A673 (cell line): ENCODE data around the gene GINS1. TPM values are rescaled to one million over a fixed set of nuclear protein-coding genes. Genes with fewer than 3 reads are reported as not detected.

Experiments used
- BruUV-seq: library from RNA; stranded (reverse); fragments of 400-500 nt; replicated peaks from 2 replicates; lab custom pipeline; 2021; lab: Mats Ljungman, UMichigan
- CTCF ChIA-PET: fragments of 300-600 bp; sonication (Branson Sonifier 250); formaldehyde crosslinking; loops from one replicate; lab custom pipeline; 2022; ENCODE audit warnings: antibody characterized with exemption; lab: Charles Lee
- POLR2A ChIA-PET: fragments of 300-600 bp; sonication (Branson Sonifier 250); formaldehyde crosslinking; loops from one replicate; lab custom pipeline; 2022; ENCODE audit warnings: antibody characterized with exemption; ENCODE audit not compliant: low non-redundant PET; lab: Charles Lee
- DNase-seq: peaks from one replicate; pipeline ENCODE4 v3.0.0-alpha.2; 2015; ENCODE audit warnings: low spot score
- H3K27ac ChIP-seq: fragments of 200-600 bp; sonication (generic); 2 replicates; pipeline ENCODE4 v1.5.1; 2016; ENCODE audit warnings: mixed run types, low read depth, mild to moderate bottlenecking, mixed read lengths, antibody characterized with exemption, low read length; ENCODE audit not compliant: poor library complexity, severe bottlenecking
- H3K27me3 ChIP-seq: fragments of 200-600 bp; sonication (generic); replicated peaks from 2 replicates; pipeline ENCODE4 v1.6.1; 2017; ENCODE audit warnings: mixed run types, low read depth, mild to moderate bottlenecking, mixed read lengths, antibody characterized with exemption, low read length; ENCODE audit not compliant: insufficient read depth, poor library complexity
- H3K36me3 ChIP-seq: fragments of 200-600 bp; sonication (generic); 2 replicates; pipeline ENCODE4 v1.6.1; 2016; ENCODE audit warnings: mixed run types, mild to moderate bottlenecking, mixed read lengths, antibody characterized with exemption, low read length; ENCODE audit not compliant: insufficient read depth, poor library complexity, severe bottlenecking
- H3K4me1 ChIP-seq: fragments of 200-600 bp; sonication (generic); 2 replicates; pipeline ENCODE4 v1.6.1; 2017; ENCODE audit warnings: mixed run types, mild to moderate bottlenecking, mixed read lengths, antibody characterized with exemption, low read length; ENCODE audit not compliant: insufficient read depth, poor library complexity, severe bottlenecking
- H3K4me3 ChIP-seq: fragments of 200-600 bp; sonication (generic); 2 replicates; pipeline ENCODE4 v1.5.1; 2016; ENCODE audit warnings: low read depth, mixed run types, mild to moderate bottlenecking, mixed read lengths, low read length; ENCODE audit not compliant: poor library complexity, severe bottlenecking
- H3K9me3 ChIP-seq: fragments of 200-600 bp; sonication (generic); 2 replicates; pipeline ENCODE4 v1.6.1; 2016; ENCODE audit warnings: mixed run types, low read depth, mild to moderate bottlenecking, mixed read lengths, antibody characterized with exemption, low read length; ENCODE audit not compliant: poor library complexity, severe bottlenecking
- CTCF ChIP-seq: fragments of 300-800, 200-600 bp; sonication (generic); conservative IDR thresholded peaks from 2 replicates; pipeline ENCODE4 v1.5.1; 2017; ENCODE audit warnings: low read depth, mild to moderate bottlenecking, antibody characterized with exemption, low read length, moderate library complexity, mixed read lengths
- EZH2 ChIP-seq: fragments of 200-600 bp; sonication (generic); IDR thresholded peaks from 2 replicates; pipeline ENCODE4 v1.6.1; 2017; ENCODE audit warnings: borderline replicate concordance, low read depth, mild to moderate bottlenecking, mixed read lengths, antibody characterized with exemption, low read length; ENCODE audit not compliant: poor library complexity, severe bottlenecking
- intact Hi-C: fragments of 100-400 bp; cut with micrococcal nuclease; formaldehyde crosslinking; loops from one replicate; pipeline ENCODE4 v1.10.0; 2022; ENCODE audit not compliant: unreplicated experiment
- total RNA-seq: library from RNA; stranded (reverse); gene quantifications from 2 replicates; pipeline ENCODE4 v1.2.3, GENCODE V29; 2021

The GINS1 gene
- total RNA-seq, 1 experiment from 2014 or later: 62.6 TPM

GRCh38 chr20:25372584-25373336 lies 34.7 kb upstream of the GINS1 start:
- Histone ChIP-seq H3K27ac (no peak overlapping the region), H3K4me3 (no peak overlapping the region), H3K27me3 (no peaks in the 10 kb centered on the region), H3K9me3 (no peaks in the 10 kb centered on the region), H3K36me3 (no peaks in the 10 kb centered on the region), H3K4me1 (no peaks in the 10 kb centered on the region)
- DNase-seq: no peak
- TF ChIP-seq EZH2 (no peak), CTCF (no peak)
- BruUV-seq: no TSS peak
- intact Hi-C loops: no loop called here
- CTCF ChIA-PET: no interaction called here
- POLR2A ChIA-PET: no interaction called here

- CTCF ChIA-PET: no interaction called here
Observed at GRCh38 chr20:25374842-25375241, 32.6 kb upstream of the GINS1 start.

GRCh38 chr20:25376236-25376635 lies 31.2 kb upstream of the GINS1 start:
- TF ChIP-seq CTCF (no peak), EZH2 (no peak)
- POLR2A ChIA-PET: no interaction called here

More at GRCh38 chr20:25374842-25375241, 32.6 kb upstream of the GINS1 start:
- H3K9me3 ChIP-seq: no peaks in the 10 kb centered on the region
- no peak overlapping the region for H3K4me3 ChIP-seq
- DNase-seq: no peak
- POLR2A ChIA-PET: no interaction called here
- BruUV-seq: no TSS peak
- no peak overlapping the region for H3K27ac ChIP-seq
- no peaks in the 10 kb centered on the region for H3K27me3 ChIP-seq
- TF ChIP-seq CTCF (no peak), EZH2 (no peak)
- no peaks in the 10 kb centered on the region for H3K36me3 ChIP-seq
- no peaks in the 10 kb centered on the region for H3K4me1 ChIP-seq
- intact Hi-C loops: no loop called here

More at GRCh38 chr20:25376236-25376635, 31.2 kb upstream of the GINS1 start:
- Histone ChIP-seq H3K27me3 (no peaks in the 10 kb centered on the region), H3K9me3 (no peaks in the 10 kb centered on the region), H3K36me3 (no peaks in the 10 kb centered on the region), H3K27ac (no peak overlapping the region), H3K4me1 (no peaks in the 10 kb centered on the region), H3K4me3 (no peak overlapping the region)
- intact Hi-C loops: no loop called here
- no peak for DNase-seq
- CTCF ChIA-PET: no interaction called here
- no TSS peak for BruUV-seq
